ENCODE measurements around the gene GPR22. TPM values are rescaled to one million over a fixed set of nuclear protein-coding genes. Genes with fewer than 3 reads are reported as not detected.

The GPR22 gene
- total RNA-seq, 1 donor from 2014 or later: under 0.01 TPM

DNA sequence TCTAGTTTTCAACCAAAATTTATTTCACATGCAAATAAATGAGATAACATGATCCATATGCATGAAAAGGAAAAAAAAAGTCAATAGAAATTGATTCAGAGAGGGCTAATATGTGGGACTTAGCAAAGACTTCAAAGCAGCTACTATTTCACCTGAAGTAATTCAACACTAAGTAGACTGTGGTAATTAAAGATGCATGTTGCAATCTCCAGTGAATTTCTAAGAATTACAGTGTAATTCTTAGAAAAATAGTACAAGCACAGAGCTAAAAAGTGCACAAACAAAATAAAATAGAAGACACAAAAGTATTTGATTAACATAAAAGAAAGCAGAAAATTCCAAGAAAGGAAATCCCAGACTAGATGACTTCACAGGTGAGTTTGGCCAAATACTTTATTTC lies 25.7 kb downstream of the GPR22 start:
- Histone ChIP-seq H3K4me3 (ENCODE audit: low read depth, low read length) (no peak overlapping the region), H3K36me3 (ENCODE audit: control insufficient read depth, insufficient read depth, low read length) (no peaks in the 10 kb centered on the region), H3K27me3 (ENCODE audit: control insufficient read depth, insufficient read depth, low read length) (no peaks in the 10 kb centered on the region)
- TF ChIP-seq, protein P1, sequence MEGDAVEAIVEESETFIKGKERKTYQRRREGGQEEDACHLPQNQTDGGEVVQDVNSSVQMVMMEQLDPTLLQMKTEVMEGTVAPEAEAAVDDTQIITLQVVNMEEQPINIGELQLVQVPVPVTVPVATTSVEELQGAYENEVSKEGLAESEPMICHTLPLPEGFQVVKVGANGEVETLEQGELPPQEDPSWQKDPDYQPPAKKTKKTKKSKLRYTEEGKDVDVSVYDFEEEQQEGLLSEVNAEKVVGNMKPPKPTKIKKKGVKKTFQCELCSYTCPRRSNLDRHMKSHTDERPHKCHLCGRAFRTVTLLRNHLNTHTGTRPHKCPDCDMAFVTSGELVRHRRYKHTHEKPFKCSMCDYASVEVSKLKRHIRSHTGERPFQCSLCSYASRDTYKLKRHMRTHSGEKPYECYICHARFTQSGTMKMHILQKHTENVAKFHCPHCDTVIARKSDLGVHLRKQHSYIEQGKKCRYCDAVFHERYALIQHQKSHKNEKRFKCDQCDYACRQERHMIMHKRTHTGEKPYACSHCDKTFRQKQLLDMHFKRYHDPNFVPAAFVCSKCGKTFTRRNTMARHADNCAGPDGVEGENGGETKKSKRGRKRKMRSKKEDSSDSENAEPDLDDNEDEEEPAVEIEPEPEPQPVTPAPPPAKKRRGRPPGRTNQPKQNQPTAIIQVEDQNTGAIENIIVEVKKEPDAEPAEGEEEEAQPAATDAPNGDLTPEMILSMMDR (IDR thresholded peaks at IDR 0.05; ENCODE audit: insufficient read depth, low read length, severe bottlenecking): no peak
- FAIRE-seq: no peak
- no peak for DNase-seq (ENCODE audit: low read depth)

- H3K36me3 ChIP-seq (ENCODE audit: control insufficient read depth, insufficient read depth, low read length): no peaks in the 10 kb centered on the region
- no peak overlapping the region for H3K4me3 ChIP-seq (ENCODE audit: low read depth, low read length)
- DNase-seq (ENCODE audit: low read depth) (peak; percentile 6), FAIRE-seq (peak; percentile 18)
- no peaks in the 10 kb centered on the region for H3K27me3 ChIP-seq (ENCODE audit: control insufficient read depth, insufficient read depth, low read length)
- TF ChIP-seq, protein P1 (IDR thresholded peaks at IDR 0.05; ENCODE audit: insufficient read depth, low read length, severe bottlenecking): no peak
These were observed 29.9 kb downstream of the GPR22 start for GRCh38 chr7:107499731-107500130.

GRCh38 chr7:107501593-107501992 lies 31.7 kb downstream of the GPR22 start:
- DNase-seq (ENCODE audit: low read depth) (peak; percentile 65), FAIRE-seq (no peak)
- Histone ChIP-seq H3K27me3 (ENCODE audit: control insufficient read depth, insufficient read depth, low read length) (no peaks in the 10 kb centered on the region), H3K36me3 (ENCODE audit: control insufficient read depth, insufficient read depth, low read length) (no peaks in the 10 kb centered on the region), H3K4me3 (ENCODE audit: low read depth, low read length) (no peak overlapping the region)
- TF ChIP-seq, protein P1 (IDR thresholded peaks at IDR 0.05; ENCODE audit: insufficient read depth, low read length, severe bottlenecking): peak; percentile 29

- DNase-seq (ENCODE audit: low read depth): no peak
- H3K36me3 ChIP-seq (ENCODE audit: control insufficient read depth, insufficient read depth, low read length): no peaks in the 10 kb centered on the region
- no peak for FAIRE-seq
- TF ChIP-seq, protein P1 (IDR thresholded peaks at IDR 0.05; ENCODE audit: insufficient read depth, low read length, severe bottlenecking): no peak
- no peaks in the 10 kb centered on the region for H3K27me3 ChIP-seq (ENCODE audit: control insufficient read depth, insufficient read depth, low read length)
- no peak overlapping the region for H3K4me3 ChIP-seq (ENCODE audit: low read depth, low read length)
These were observed 32.3 kb downstream of the GPR22 start for GRCh38 chr7:107502154-107502553.

- TF ChIP-seq, protein P1 (IDR thresholded peaks at IDR 0.05; ENCODE audit: insufficient read depth, low read length, severe bottlenecking): no peak
- Histone ChIP-seq H3K4me3 (ENCODE audit: low read depth, low read length) (no peak overlapping the region), H3K36me3 (ENCODE audit: control insufficient read depth, insufficient read depth, low read length) (no peaks in the 10 kb centered on the region), H3K27me3 (ENCODE audit: control insufficient read depth, insufficient read depth, low read length) (no peaks in the 10 kb centered on the region)
- FAIRE-seq (no peak), DNase-seq (ENCODE audit: low read depth) (no peak)
These were observed 32.9 kb downstream of the GPR22 start for GRCh38 chr7:107502797-107503196.

- FAIRE-seq: no peak
- Histone ChIP-seq H3K4me3 (ENCODE audit: low read depth, low read length) (no peak overlapping the region), H3K27me3 (ENCODE audit: control insufficient read depth, insufficient read depth, low read length) (no peaks in the 10 kb centered on the region), H3K36me3 (ENCODE audit: control insufficient read depth, insufficient read depth, low read length) (no peaks in the 10 kb centered on the region)
- TF ChIP-seq, protein P1 (IDR thresholded peaks at IDR 0.05; ENCODE audit: insufficient read depth, low read length, severe bottlenecking): no peak
- DNase-seq (ENCODE audit: low read depth): no peak
These were observed 33.8 kb downstream of the GPR22 start for GRCh38 chr7:107503687-107504086.
